HG03045 (cell line): ENCODE measurements around the gene FNDC3B.

Experiments
- ATAC-seq: cut with Tn5 transposase; IDR thresholded peaks from one replicate; pipeline ENCODE4 v1.9.1; 2021; ENCODE audit warnings: mild to moderate bottlenecking, moderate library complexity; ENCODE audit not compliant: unreplicated experiment

Gene FNDC3B

DNA sequence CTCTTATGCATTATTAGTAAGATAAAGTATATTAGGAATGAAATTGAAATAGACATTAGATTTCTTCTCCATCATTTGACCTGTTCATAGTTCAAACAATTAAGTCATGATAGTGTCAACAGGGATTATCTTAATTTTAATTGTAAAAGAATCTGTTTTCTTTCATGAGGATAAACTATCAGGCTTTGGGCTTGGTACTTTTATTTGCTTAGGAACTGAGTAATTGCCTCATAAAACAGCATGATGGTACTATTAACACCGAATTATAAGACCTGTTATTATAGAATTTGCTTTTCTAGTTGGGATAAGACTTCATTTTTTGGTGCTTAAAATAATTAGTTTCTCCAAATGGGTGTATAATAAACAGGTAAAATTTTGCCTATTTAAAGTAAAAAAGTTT lies 71.8 kb downstream of the FNDC3B start:
- no peak for ATAC-seq

DNA sequence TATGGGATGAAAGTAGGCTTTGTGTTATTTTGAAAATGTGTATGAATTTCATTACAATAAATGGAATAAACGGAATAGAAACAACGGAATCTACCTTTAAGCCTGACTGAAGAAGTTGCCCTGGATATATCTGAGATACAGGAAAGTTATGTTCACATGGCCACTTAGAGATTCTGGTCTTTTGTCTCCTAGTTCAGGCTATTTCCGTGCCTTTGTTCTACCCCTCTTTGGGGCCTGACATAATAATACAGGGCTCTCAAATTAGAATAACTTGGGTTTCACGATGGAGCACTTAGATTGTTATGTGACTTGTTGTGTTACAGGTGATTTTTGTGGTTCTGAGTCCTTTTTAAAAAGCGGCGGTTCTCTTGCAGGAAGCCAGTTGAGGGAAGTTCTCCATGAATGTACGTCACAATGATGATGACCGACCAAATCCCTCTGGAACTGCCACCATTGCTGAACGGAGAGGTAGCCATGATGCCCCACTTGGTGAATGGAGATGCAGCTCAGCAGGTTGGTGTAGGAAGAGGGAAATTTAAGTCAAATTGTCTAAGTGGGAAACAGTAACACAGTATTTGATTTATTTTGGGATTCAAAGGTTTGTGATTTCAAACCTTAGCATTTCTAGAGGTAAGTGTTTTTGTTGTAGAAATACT lies 72.8 kb downstream of the FNDC3B start:
- ATAC-seq = no peak

DNA sequence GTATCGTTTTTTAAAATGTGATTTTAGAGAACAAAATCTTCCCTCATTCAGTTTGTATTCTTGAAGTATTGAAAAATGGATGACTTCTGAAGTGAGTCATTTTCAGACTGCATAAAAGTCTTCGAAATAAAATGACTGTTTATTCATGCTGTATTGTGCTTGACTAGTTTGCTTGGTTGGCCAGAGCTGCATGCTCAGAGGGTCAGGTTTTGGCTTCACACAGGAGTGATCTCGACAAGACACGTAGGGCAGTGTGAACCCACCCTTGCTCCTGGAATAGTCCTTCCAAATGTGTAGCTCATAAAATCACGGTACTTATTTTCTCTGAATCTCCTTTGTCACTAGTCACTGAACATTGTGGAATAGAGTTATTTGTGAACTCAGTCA lies 73.3 kb downstream of the FNDC3B start:
- ATAC-seq = no peak

- no peak for ATAC-seq
Observed at GRCh38 chr3:172113710-172114109, 74.3 kb downstream of the FNDC3B start.

DNA sequence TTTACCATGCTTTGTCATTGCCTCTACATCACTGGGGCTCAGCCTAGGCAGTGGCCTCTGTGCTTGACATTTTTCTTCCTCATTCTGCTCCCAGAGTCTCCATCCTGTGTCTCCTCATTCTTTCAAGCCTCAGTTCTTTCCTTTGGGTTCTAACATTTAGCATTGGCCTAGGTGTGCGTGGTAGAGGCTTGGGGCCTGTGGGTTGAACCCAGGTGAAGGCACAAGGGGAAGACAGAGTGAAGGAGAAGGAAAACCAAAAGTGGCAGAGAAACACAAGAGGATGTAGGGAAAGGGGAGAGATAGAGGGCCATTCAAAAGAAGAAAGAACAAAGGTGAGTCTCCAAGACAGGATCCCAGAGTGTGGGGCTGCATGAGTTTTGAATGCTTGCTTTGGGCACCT lies 75.7 kb downstream of the FNDC3B start:
- ATAC-seq = no peak

DNA sequence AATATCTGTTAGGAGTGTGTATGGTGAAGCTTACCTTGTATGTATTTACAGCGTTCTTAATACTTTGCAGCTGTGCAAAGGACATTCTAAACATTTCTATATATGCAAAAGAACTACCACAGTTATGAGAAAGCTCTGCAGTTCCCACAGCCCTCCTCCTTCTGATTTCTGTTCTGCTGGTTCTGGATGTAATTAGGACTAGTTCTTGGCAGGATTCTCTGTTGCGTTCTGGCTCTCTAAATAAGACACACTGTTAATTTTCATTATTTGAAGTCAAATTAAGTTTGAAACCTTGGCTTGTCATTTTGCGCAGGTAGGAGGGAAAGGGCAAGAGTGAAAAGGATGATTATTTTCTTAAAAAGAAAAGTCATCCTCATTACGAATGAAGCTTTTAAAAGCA lies 76.4 kb downstream of the FNDC3B start:
- no peak for ATAC-seq

DNA sequence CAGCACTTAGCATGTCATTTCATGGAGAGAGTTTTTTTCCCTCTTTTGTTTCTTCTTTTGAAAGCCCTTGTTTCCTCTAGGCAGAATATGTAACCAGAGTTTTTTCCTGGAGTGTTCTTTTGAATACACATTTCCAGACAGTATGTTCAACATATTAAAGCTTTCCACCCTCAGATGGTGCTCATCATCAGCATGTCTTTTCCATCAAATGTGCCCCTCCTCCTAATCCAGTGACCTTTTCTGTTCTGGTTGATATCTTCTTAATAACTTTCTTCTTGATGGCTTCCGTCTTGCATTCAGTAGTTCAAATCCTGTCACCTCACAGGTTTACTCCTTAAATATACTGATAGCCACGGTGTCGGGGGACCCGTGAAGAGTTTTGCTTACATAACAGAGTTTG lies 78.6 kb downstream of the FNDC3B start:
- no peak for ATAC-seq

DNA sequence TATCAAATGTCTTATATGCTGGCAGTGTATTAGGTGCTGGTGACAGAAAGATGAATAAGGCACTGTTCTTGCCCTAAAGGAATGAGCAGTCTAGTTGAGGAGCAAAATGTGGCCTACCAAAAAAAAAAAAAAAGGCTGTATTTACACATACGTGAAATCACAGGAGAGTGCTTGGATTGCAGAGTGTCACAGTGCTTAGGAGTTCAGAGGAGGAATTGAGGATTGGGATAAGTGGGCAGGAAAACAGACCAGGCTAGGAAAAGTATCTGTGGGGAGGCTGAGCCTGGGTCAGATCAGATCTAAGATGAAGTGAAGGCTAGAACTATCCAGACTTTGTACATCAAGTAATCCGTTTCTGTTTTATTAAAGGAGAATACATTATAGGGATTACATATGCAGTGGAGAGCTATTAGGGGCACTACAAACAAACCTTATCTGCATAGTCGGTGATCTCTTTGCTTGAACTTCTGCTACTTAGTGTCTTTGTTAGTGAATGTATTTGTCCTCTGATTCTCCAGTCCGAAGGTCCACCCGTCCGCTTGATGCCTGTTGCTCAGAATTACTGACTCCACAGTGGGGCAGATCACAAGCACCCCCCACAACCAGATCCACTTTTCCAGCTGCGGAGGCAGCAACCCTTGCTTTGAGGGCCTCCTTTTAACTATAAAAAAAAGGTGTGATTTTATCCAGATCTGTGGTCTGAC lies 80.0 kb downstream of the FNDC3B start:
- no peak for ATAC-seq

DNA sequence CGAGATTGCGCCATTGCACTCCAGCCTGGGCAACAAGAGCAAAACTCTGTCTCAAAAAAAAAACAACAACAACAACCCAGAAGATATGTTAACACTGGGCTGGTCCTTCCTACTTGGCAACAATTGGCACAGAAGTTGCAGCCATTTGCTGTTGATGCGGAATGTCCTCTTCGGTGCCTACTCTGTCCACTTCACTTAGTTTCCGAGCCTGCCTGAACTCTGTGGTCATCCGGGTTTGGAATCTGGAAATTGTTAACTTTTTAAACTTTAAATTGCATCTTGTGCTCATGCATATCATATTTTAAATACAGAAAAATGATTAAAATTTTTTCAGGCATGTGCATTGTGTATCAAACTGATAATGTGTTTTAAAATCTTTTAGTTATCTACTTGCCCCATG lies 81.5 kb downstream of the FNDC3B start:
- ATAC-seq = no peak

DNA sequence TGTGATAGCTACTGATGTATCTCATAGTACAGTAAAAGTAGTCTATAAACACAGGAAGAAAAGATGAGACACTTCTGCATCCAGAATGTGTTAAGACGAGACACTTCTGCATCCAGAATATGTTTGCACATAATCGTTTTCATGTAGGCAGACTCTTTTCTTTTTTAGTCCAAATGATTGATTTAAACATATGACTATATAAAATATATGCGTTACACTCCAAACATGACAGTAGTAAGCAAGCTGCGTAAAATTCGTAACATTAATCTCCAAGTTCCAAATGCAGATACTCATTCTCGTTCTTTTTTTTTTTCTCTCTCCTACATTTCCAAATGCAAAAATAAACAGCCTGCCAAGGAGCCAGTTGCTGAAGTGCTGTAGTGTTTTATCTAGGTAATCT lies 82.6 kb downstream of the FNDC3B start:
- no peak for ATAC-seq

DNA sequence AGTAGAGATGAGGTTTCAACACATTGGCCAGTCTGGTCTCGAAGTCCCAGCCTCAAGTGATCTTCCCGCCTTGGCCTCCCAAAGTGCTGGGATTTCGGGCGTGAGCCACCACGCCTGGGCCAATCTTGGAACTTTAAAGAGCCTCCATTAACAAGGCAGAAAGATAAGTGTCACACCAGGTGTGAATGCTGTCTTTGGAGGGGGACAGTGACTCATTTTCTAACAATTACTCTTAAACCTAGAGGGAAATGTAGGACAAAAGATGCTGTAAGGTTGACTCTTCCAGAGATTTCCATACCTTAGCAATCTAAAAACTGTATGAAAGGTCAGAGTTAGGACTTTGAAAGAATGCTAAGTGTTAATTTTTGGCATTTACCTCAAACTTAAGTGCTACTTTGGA lies 84.9 kb downstream of the FNDC3B start:
- no peak for ATAC-seq

DNA sequence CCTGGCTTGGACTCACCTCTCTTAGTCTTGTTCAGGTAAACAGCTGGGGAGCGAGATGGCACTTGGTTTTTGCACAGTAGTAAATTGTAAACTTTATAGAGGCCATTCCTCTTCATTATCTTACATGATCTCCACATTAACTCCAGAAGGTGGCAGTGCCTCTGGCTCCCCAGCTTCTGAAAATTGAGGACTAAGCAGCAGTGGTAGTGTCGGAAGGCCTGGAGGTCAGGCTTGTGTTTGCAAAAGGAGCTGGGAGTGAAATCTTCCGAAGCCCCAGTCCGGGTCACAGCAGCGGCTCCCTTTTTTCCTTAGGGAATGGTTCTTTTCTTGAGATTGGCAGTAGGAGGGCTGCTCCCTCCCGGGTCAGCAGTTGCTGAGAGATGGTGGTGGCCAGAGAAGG lies 85.7 kb downstream of the FNDC3B start:
- no peak for ATAC-seq

DNA sequence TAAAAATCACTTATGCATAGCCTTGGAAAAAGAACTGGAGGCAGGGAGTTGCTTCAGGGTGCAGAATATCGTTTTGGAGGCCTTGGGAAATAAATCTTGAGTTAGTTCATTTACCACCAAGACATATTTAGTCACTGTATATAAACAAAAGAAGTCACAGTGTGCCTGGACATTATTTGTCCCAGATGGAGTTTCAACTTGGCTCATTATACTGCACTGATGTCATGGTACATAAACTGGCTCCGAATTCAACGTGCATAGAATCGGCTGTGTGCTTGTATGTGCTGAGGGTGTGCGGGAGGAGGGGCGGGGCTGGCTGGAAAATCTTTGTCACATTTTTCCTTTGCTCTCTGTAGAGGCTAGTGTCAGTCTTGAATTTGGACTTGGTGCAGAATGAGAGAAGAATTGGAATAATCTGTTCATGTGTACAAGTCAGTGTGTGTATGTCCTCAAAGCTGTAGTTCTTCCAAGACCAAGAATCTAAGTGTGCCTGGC lies 86.6 kb downstream of the FNDC3B start:
- ATAC-seq = no peak

DNA sequence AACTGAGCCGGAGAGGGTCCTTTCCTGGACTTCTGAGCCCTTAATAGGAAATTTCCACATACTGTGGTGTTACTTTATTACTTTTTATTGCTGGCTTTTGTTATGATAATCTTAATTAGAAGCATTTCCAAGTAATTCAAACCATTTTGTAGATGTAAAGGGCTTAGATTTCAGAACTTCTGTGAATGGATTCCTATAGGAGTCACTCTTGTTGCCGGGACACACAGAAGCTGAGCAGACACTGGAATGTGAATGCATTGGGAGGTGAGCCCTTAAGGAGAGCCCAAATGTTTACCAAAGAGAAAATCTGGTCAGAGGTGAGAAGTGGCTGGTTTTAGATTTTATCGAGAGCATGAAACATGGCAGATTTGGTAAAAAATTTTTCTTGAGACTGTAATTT lies 87.4 kb downstream of the FNDC3B start:
- no peak for ATAC-seq

DNA sequence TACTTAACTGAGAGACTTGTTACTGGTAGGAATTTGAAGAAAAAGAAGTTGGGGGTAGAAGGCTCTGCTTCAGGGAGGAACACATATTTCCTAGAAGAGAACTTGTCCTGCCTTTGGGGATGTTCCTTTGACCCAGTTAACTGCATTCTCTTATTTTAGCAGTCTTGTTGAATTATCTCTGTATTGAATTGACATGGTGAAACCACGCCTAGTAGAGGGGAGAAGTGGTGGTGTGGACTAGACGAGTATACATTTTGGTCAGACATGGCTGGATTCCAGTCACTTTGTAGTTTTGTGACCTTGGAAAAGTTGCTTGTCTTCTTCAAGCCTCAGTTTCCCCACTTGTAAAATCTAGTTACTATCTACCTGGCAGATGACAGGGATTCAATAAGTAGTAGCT lies 87.8 kb downstream of the FNDC3B start:
- no peak for ATAC-seq

DNA sequence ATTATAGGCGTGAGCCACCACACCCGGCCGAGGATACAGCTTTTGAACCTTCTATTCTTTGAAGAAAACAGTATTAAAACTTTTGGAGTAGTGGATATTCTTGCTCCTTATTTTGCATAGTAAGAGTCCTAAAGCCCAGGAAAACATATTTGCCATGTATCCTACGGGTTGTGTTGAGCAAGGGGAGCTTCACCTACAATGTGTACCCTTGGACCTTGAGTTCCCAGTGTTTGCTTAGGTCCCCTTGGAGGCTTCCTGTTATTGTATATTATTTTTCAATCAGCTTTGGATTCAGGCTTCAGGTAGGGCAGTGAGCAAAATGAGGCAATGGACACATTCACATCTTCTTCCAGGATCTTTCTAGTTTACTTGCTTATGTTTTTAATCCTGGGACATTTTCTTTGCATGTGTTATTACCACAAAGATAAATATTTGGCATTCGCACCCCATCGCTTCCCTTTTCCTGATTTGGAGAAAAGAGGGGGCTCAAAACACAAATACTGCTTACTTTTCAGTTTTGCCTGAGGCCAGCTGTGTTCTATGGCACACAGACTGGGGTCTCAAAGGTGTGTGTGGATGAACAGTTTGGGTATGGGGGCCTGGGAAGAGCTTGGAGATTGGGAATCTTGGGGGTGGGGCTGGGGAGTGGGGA lies 88.7 kb downstream of the FNDC3B start:
- ATAC-seq = no peak

DNA sequence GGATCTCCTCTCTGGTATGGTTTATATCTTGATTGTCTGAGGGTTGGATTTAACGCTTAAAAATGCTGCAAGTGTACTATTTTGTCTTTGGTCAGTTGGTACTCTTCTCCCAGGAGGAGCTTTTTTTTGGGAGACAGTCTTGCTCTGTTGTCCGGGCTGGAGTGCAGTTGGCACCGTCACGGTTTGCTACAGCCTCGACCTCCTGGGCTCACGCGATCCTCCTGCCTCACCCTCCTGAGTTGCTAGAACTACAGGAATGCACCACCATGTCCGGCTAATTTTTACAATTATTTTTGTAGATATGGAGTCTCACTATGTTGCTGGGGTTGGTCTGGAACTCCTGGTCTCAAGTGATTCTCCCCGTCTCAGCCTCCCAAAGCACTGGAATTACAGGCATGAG lies 89.5 kb downstream of the FNDC3B start:
- no peak for ATAC-seq

DNA sequence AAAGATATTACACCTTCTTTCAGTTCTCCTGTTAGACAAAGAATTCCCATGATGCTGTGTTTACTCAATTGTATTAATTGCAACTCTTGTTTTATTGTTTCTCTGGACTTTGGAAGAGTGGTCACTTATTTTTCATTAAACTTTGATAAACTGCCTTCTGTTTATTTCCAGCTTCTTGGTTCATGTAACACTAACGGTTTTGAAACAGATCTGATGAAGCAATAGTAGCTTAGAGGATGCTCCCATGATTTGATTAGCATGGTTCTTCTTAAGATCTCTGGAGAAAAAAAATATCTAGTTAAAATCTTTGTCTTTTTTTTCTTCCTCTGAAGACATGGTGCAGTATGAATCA lies 90.1 kb downstream of the FNDC3B start:
- no peak for ATAC-seq

- no peak for ATAC-seq
Observed at GRCh38 chr3:172129850-172130716, 90.7 kb downstream of the FNDC3B start.

- ATAC-seq = no peak
Observed at GRCh38 chr3:172130717-172131050, 91.3 kb downstream of the FNDC3B start.

GRCh38 chr3:172131746-172132145 lies 92.4 kb downstream of the FNDC3B start:
- ATAC-seq = no peak
